Measurements from ENCODE around the gene POLR1B. TPM values are rescaled to one million over a fixed set of nuclear protein-coding genes. Genes with fewer than 3 reads are reported as not detected.
"Not testable (repeated sequence)": the region's sequence is repeated elsewhere in the genome, so short reads cannot be mapped to it uniquely, and the experiment has no call there.

POLR1B gene
- total and polyA plus RNA-seq, 2 experiments from 2014 or later, result 15.4 to 58.3 TPM

- TF ChIP-seq, protein P1, sequence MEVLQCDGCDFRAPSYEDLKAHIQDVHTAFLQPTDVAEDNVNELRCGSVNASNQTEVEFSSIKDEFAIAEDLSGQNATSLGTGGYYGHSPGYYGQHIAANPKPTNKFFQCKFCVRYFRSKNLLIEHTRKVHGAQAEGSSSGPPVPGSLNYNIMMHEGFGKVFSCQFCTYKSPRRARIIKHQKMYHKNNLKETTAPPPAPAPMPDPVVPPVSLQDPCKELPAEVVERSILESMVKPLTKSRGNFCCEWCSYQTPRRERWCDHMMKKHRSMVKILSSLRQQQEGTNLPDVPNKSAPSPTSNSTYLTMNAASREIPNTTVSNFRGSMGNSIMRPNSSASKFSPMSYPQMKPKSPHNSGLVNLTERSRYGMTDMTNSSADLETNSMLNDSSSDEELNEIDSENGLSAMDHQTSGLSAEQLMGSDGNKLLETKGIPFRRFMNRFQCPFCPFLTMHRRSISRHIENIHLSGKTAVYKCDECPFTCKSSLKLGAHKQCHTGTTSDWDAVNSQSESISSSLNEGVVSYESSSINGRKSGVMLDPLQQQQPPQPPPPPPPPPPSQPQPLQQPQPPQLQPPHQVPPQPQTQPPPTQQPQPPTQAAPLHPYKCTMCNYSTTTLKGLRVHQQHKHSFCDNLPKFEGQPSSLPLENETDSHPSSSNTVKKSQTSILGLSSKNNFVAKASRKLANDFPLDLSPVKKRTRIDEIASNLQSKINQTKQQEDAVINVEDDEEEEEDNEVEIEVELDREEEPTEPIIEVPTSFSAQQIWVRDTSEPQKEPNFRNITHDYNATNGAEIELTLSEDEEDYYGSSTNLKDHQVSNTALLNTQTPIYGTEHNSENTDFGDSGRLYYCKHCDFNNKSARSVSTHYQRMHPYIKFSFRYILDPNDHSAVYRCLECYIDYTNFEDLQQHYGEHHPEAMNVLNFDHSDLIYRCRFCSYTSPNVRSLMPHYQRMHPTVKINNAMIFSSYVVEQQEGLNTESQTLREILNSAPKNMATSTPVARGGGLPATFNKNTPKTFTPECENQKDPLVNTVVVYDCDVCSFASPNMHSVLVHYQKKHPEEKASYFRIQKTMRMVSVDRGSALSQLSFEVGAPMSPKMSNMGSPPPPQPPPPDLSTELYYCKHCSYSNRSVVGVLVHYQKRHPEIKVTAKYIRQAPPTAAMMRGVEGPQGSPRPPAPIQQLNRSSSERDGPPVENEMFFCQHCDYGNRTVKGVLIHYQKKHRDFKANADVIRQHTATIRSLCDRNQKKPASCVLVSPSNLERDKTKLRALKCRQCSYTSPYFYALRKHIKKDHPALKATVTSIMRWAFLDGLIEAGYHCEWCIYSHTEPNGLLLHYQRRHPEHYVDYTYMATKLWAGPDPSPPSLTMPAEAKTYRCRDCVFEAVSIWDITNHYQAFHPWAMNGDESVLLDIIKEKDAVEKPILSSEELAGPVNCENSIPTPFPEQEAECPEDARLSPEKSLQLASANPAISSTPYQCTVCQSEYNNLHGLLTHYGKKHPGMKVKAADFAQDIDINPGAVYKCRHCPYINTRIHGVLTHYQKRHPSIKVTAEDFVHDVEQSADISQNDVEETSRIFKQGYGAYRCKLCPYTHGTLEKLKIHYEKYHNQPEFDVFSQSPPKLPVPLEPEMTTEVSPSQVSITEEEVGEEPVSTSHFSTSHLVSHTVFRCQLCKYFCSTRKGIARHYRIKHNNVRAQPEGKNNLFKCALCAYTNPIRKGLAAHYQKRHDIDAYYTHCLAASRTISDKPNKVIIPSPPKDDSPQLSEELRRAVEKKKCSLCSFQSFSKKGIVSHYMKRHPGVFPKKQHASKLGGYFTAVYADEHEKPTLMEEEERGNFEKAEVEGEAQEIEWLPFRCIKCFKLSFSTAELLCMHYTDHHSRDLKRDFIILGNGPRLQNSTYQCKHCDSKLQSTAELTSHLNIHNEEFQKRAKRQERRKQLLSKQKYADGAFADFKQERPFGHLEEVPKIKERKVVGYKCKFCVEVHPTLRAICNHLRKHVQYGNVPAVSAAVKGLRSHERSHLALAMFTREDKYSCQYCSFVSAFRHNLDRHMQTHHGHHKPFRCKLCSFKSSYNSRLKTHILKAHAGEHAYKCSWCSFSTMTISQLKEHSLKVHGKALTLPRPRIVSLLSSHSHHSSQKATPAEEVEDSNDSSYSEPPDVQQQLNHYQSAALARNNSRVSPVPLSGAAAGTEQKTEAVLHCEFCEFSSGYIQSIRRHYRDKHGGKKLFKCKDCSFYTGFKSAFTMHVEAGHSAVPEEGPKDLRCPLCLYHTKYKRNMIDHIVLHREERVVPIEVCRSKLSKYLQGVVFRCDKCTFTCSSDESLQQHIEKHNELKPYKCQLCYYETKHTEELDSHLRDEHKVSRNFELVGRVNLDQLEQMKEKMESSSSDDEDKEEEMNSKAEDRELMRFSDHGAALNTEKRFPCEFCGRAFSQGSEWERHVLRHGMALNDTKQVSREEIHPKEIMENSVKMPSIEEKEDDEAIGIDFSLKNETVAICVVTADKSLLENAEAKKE (CRISPR knock-in tag; IDR thresholded peaks at IDR 0.05), result no peak
- TF ChIP-seq EZH2 (IDR thresholded peaks at IDR 0.05; ENCODE audit: low read depth, unreplicated experiment), result no peak
- TF ChIP-seq, protein P2, sequence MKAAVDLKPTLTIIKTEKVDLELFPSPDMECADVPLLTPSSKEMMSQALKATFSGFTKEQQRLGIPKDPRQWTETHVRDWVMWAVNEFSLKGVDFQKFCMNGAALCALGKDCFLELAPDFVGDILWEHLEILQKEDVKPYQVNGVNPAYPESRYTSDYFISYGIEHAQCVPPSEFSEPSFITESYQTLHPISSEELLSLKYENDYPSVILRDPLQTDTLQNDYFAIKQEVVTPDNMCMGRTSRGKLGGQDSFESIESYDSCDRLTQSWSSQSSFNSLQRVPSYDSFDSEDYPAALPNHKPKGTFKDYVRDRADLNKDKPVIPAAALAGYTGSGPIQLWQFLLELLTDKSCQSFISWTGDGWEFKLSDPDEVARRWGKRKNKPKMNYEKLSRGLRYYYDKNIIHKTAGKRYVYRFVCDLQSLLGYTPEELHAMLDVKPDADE (IDR thresholded peaks at IDR 0.05), result no peak
- no peak for TF ChIP-seq ZNF331 (CRISPR knock-in tag; IDR thresholded peaks at IDR 0.05; ENCODE audit: low read depth)
- TF ChIP-seq EZH2phosphoT487 (IDR thresholded peaks at IDR 0.05; ENCODE audit: unreplicated experiment), result no peak
- no peak for TF ChIP-seq POLR2AphosphoS5 (IDR thresholded peaks at IDR 0.05; ENCODE audit: low read depth)
- TF ChIP-seq CTCF (conservative IDR thresholded peaks at IDR 0.05; ENCODE audit: low read depth in 2 of 2), result no peak
Observed at GRCh38 chr2:112523291-112523777, 18.9 kb upstream of the POLR1B start (continued).

GRCh38 chr2:112524276-112524675 is 18.0 kb upstream of the POLR1B start:
- H4K20me1 ChIP-seq (replicated peaks; ENCODE audit: insufficient read depth); H3K4me3 ChIP-seq; H3K4me2 ChIP-seq; H3K27ac ChIP-seq (ENCODE audit: low read depth); H3K36me3 ChIP-seq (ENCODE audit: insufficient read depth); H3K27me3 Mint-ChIP-seq (ENCODE audit: insufficient read depth, low read depth, poor library complexity); H3K27me3 ChIP-seq (ENCODE audit: insufficient read depth); H3K79me2 ChIP-seq (replicated peaks; ENCODE audit: insufficient read depth); DNase-seq (ENCODE audit: low spot score); H3K4me1 ChIP-seq (ENCODE audit: insufficient read depth); H3K9me3 Mint-ChIP-seq; H3F3A ChIP-seq (replicated peaks; ENCODE audit: low read depth); H3K9me2 ChIP-seq (ENCODE audit: insufficient read depth); H3K4me3 Mint-ChIP-seq; ATAC-seq; H3K27ac Mint-ChIP-seq; H3K4me1 Mint-ChIP-seq; H2AFZ ChIP-seq: not testable (repeated sequence)
- H3K36me3 Mint-ChIP-seq (ENCODE audit: low read depth), result peaks cover 67% of the 10 kb centered on the region

Measured in GM23338 (cell line).